Calu3 (cell line): ENCODE data around the gene NAV2. TPM values are rescaled to one million over a fixed set of nuclear protein-coding genes. Genes with fewer than 3 reads are reported as not detected.

Source experiments
- BruUV-seq: library from RNA; stranded (reverse); fragments of 400-500 nt; replicated peaks from 2 replicates; lab custom pipeline; 2021; lab: Mats Ljungman, UMichigan
- CTCF ChIA-PET: fragments of 300-600 bp; sonication (Branson Sonifier 250); formaldehyde crosslinking; loops from one replicate; lab custom pipeline; 2022; ENCODE audit warnings: antibody characterized with exemption; lab: Charles Lee
- DNase-seq: peaks from one replicate; pipeline ENCODE4 v3.0.0; 2022
- H3K27ac Mint-ChIP-seq: one replicate; pipeline ENCODE4 v1.8.0; 2022; ENCODE audit warnings: mixed read lengths; ENCODE audit not compliant: unreplicated experiment
- H3K27me3 Mint-ChIP-seq: one replicate; pipeline ENCODE4 v1.8.0; 2022; ENCODE audit warnings: mixed read lengths; ENCODE audit not compliant: unreplicated experiment
- H3K36me3 Mint-ChIP-seq: one replicate; pipeline ENCODE4 v1.8.0; 2022; ENCODE audit warnings: mild to moderate bottlenecking, moderate library complexity, mixed read lengths; ENCODE audit not compliant: insufficient read depth, unreplicated experiment
- H3K4me1 Mint-ChIP-seq: one replicate; pipeline ENCODE4 v1.8.0; 2022; ENCODE audit warnings: mild to moderate bottlenecking, low read depth, mixed read lengths; ENCODE audit not compliant: unreplicated experiment
- H3K4me3 Mint-ChIP-seq: one replicate; pipeline ENCODE4 v1.8.0; 2022; ENCODE audit warnings: mild to moderate bottlenecking, low read depth, moderate library complexity, mixed read lengths; ENCODE audit not compliant: unreplicated experiment
- H3K9me3 Mint-ChIP-seq: one replicate; pipeline ENCODE4 v1.8.0; 2022; ENCODE audit warnings: low read depth, mixed read lengths; ENCODE audit not compliant: unreplicated experiment
- CTCF ChIP-seq: fragments of 200-600 bp; IDR thresholded peaks from one replicate; pipeline ENCODE4 v1.8.0; 2022; ENCODE audit warnings: antibody characterized with exemption; ENCODE audit not compliant: unreplicated experiment
- intact Hi-C: fragments of 100-400 bp; cut with micrococcal nuclease; formaldehyde crosslinking; loops from one replicate; pipeline ENCODE4 v1.10.0; 2022; ENCODE audit not compliant: unreplicated experiment
- total RNA-seq: library from RNA; stranded (reverse); gene quantifications from 2 replicates; pipeline ENCODE4 v1.2.3, GENCODE V29; 2022

Gene NAV2
- total RNA-seq, 1 experiment from 2014 or later = 21.4 TPM

GRCh38 chr11:19814421-19814820, 101.8 kb downstream of the NAV2 start:
- Mint-ChIP-seq H3K27me3 (no peaks in the 10 kb centered on the region), H3K4me1 (peaks cover 27% of the 10 kb centered on the region), H3K27ac (no peak overlapping the region), H3K36me3 (no peaks in the 10 kb centered on the region), H3K9me3 (no peaks in the 10 kb centered on the region), H3K4me3 (no peak overlapping the region)
- CTCF ChIA-PET = no interaction called here
- TF ChIP-seq CTCF = no peak
- BruUV-seq = no TSS peak
- intact Hi-C loops = no loop called here
- DNase-seq = no peak

GRCh38 chr11:19816040-19816439, 103.4 kb downstream of the NAV2 start:
- no TSS peak for BruUV-seq
- CTCF ChIA-PET = no interaction called here
- no peak for DNase-seq
- H3K36me3 Mint-ChIP-seq = no peaks in the 10 kb centered on the region
- H3K4me3 Mint-ChIP-seq = no peak overlapping the region
- H3K4me1 Mint-ChIP-seq = peaks cover 34% of the 10 kb centered on the region
- no peaks in the 10 kb centered on the region for H3K9me3 Mint-ChIP-seq
- intact Hi-C loops = no loop called here
- no peaks in the 10 kb centered on the region for H3K27me3 Mint-ChIP-seq
- no peak for TF ChIP-seq CTCF
- H3K27ac Mint-ChIP-seq = no peak overlapping the region

GRCh38 chr11:19816817-19817216, 104.2 kb downstream of the NAV2 start:
- TF ChIP-seq CTCF = no peak
- CTCF ChIA-PET = no interaction called here
- H3K27me3 Mint-ChIP-seq = no peaks in the 10 kb centered on the region
- no peaks in the 10 kb centered on the region for H3K9me3 Mint-ChIP-seq
- no peak for DNase-seq
- no peak overlapping the region for H3K4me3 Mint-ChIP-seq
- intact Hi-C loops = no loop called here
- no peak overlapping the region for H3K27ac Mint-ChIP-seq
- peaks cover 31% of the 10 kb centered on the region for H3K4me1 Mint-ChIP-seq
- H3K36me3 Mint-ChIP-seq = no peaks in the 10 kb centered on the region
- no TSS peak for BruUV-seq

- H3K27ac Mint-ChIP-seq = no peak overlapping the region
- no peak for DNase-seq
- peaks cover 27% of the 10 kb centered on the region for H3K4me1 Mint-ChIP-seq
- BruUV-seq = no TSS peak
- no peaks in the 10 kb centered on the region for H3K36me3 Mint-ChIP-seq
- TF ChIP-seq CTCF = no peak
- no peaks in the 10 kb centered on the region for H3K9me3 Mint-ChIP-seq
- no peaks in the 10 kb centered on the region for H3K27me3 Mint-ChIP-seq
- CTCF ChIA-PET = no interaction called here
- H3K4me3 Mint-ChIP-seq = no peak overlapping the region
- intact Hi-C loops = no loop called here
Observed at GRCh38 chr11:19817265-19817851, 104.7 kb downstream of the NAV2 start.
